Measurements from ENCODE around the gene PRKAR1B.

Gene PRKAR1B

DNA sequence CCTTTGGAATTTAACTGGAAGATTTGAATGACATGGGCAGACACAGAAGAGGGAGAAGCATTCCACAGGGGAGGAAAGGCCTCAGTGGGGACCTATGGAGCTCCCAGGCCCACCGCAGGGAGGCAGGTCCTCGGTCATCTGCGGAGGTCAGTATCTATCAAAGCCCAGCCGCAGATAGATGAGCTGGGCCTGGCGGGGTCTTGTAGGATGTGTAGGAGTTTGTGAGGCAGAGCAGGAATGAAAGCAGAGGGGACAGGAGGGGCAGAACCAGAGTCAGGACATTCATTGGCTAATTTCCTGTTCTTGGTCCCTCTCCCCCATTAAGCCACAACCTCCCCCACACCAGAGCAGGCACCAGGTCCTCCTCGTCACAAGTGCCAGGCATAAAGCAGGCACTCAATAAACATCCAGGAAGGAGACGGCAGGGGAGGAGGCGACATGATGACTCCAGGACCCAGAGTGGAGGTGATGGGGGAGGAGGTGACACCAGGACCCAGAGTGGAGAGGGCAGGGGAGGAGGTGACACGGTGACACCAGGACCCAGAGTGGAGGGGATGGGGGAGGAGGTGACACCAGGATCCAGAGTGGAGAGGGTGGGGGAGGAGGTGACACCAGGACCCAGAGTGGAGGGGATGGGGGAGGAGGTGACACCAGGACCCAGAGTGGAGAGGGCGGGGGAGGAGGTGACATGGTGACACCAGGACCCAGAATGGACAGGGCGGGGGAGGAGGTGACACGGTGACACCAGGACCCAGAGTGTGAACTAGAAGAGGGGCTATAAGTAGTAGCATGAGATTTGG, 123.7 kb downstream of the PRKAR1B start:
- H3K27me3 ChIP-seq (ENCODE audit: insufficient read depth, poor library complexity, severe bottlenecking) = no peaks in the 10 kb centered on the region
- no peaks in the 10 kb centered on the region for H3K9me3 ChIP-seq (ENCODE audit: severe bottlenecking)
- ATAC-seq (ENCODE audit: low read depth) = no peak; the same call in 2 of the 3 replicates
- H3K27ac ChIP-seq (ENCODE audit: poor library complexity, severe bottlenecking) = peak overlapping the region; percentile 3
- TF ChIP-seq, protein P1, sequence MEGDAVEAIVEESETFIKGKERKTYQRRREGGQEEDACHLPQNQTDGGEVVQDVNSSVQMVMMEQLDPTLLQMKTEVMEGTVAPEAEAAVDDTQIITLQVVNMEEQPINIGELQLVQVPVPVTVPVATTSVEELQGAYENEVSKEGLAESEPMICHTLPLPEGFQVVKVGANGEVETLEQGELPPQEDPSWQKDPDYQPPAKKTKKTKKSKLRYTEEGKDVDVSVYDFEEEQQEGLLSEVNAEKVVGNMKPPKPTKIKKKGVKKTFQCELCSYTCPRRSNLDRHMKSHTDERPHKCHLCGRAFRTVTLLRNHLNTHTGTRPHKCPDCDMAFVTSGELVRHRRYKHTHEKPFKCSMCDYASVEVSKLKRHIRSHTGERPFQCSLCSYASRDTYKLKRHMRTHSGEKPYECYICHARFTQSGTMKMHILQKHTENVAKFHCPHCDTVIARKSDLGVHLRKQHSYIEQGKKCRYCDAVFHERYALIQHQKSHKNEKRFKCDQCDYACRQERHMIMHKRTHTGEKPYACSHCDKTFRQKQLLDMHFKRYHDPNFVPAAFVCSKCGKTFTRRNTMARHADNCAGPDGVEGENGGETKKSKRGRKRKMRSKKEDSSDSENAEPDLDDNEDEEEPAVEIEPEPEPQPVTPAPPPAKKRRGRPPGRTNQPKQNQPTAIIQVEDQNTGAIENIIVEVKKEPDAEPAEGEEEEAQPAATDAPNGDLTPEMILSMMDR (IDR thresholded peaks at IDR 0.05; ENCODE audit: poor library complexity, severe bottlenecking) = no peak
- H3K36me3 ChIP-seq (ENCODE audit: low read depth) = no peaks in the 10 kb centered on the region
- H3K4me3 ChIP-seq (ENCODE audit: severe bottlenecking) = no peak overlapping the region
- DNase-seq (ENCODE audit: low spot score) = peak; percentile 37
- peaks cover 7% of the 10 kb centered on the region for H3K4me1 ChIP-seq (ENCODE audit: insufficient read depth, poor library complexity, severe bottlenecking)

DNA sequence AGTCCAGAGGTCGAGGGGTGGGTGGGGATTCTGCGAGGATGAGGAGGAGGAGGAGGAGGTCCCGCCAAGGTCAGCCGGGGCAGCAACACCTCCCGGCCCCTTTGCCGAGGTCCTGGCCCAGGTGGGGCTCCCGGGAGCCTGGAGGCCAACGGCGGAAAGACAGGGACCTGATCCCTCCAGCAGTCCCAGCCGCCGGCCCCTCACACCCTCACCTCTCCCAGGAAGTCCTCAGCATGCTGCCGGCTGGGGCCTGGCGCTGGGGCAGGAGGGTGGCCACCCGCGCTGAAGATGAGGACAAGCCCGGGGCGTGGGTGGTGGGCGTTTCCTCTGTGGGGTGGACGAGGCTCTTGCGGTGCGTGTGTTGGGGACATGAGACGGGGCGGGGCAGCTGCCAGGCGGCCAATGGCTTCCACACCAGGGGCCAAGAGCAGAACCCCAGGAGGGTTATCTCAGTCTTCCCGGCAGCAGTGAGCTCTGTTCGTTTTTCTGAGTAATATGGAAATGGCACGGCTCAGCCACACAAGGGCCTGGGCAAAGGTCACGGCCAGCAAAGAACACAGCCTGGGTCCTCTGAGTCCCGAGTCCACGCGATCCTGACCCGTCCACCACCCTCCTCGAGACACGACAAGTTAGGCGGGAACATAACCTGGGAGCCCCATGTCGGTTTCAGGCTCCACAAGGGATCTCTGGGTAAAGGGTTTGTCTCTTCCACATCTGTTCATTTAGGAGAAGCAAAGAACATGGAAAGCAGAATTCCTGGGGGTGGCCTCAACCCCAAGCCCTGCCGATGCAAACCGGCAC, 124.5 kb downstream of the PRKAR1B start:
- Histone ChIP-seq H3K4me1 (ENCODE audit: insufficient read depth, poor library complexity, severe bottlenecking) (peaks cover 7% of the 10 kb centered on the region), H3K36me3 (ENCODE audit: low read depth) (no peaks in the 10 kb centered on the region), H3K9me3 (ENCODE audit: severe bottlenecking) (no peaks in the 10 kb centered on the region), H3K27me3 (ENCODE audit: insufficient read depth, poor library complexity, severe bottlenecking) (no peaks in the 10 kb centered on the region), H3K4me3 (ENCODE audit: severe bottlenecking) (no peak overlapping the region), H3K27ac (ENCODE audit: poor library complexity, severe bottlenecking) (no peak overlapping the region)
- TF ChIP-seq, protein P1 (IDR thresholded peaks at IDR 0.05; ENCODE audit: poor library complexity, severe bottlenecking) = no peak
- no peak for ATAC-seq (ENCODE audit: low read depth)
- peak; percentile 67 for DNase-seq (ENCODE audit: low spot score)

DNA sequence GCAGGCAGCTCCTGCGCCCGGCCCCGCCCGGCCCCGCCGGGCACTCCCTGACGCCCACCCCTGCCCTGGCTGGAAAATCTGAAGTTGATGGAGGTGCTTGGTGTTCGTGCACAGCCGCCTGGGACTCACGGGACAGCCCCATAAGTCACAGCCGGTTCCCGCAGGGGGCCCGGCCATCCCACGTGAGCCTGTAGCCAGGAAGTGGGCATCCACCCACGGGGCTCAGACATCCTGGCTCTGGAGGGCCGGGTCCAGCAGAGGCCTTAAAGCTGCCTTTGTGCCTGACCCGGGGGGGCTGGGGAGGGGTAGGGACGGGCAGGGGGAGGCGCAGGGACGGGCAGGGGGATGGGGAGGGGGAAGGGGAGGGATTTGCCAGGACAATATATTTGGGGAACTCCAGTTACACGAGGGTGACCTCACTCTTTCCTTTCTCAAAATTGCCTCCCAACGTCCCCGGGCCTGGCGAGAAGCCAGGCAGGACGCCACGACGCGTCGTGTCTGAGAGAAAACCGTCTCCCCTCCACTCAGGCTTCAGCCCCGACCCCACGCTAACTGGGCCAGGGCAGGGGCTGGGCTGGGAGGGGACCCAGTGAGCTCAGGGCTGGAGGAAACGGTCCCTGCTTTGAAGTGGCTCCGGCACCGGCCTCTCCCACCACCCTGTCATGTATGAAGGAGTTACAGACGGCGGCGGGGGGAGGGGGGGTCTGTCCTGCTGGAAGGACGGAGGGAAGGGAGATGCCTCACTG, 125.3 kb downstream of the PRKAR1B start:
- DNase-seq (ENCODE audit: low spot score) = peak; percentile 61
- H3K27me3 ChIP-seq (ENCODE audit: insufficient read depth, poor library complexity, severe bottlenecking) = no peaks in the 10 kb centered on the region
- no peak overlapping the region for H3K27ac ChIP-seq (ENCODE audit: poor library complexity, severe bottlenecking)
- peaks cover 7% of the 10 kb centered on the region for H3K4me1 ChIP-seq (ENCODE audit: insufficient read depth, poor library complexity, severe bottlenecking)
- H3K9me3 ChIP-seq (ENCODE audit: severe bottlenecking) = no peaks in the 10 kb centered on the region
- H3K4me3 ChIP-seq (ENCODE audit: severe bottlenecking) = no peak overlapping the region
- ATAC-seq (ENCODE audit: low read depth) = no peak
- TF ChIP-seq, protein P1 (IDR thresholded peaks at IDR 0.05; ENCODE audit: poor library complexity, severe bottlenecking) = no peak
- no peaks in the 10 kb centered on the region for H3K36me3 ChIP-seq (ENCODE audit: low read depth)

DNA sequence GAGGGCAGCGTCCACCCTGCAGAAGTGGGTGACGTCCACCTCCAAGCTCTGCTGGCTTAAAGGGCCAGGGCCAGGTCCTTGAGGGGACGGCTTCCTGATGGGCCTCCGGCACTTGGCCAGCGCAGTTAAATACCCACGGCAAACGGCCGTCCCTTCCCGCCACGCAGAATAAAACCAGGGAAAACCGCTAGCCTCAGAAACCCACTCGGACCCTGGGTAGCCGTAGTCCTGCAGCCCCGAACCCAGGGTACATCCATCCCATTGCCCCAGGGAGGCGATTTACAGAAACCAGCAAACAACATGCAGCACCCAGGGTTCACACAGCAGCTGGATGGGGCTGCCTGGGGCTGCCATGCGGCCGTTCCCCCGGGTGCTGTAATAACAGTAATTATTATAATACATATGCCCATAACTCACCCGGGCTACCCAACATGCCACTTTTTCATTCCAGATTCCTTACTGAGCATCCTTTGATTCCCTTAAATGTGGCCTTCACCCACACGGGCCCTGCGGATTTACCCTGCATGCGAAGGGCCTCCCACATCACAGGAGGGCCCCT, 126.0 kb downstream of the PRKAR1B start:
- H3K27ac ChIP-seq (ENCODE audit: poor library complexity, severe bottlenecking) = no peak overlapping the region
- TF ChIP-seq, protein P1 (IDR thresholded peaks at IDR 0.05; ENCODE audit: poor library complexity, severe bottlenecking) = no peak
- no peaks in the 10 kb centered on the region for H3K27me3 ChIP-seq (ENCODE audit: insufficient read depth, poor library complexity, severe bottlenecking)
- H3K4me3 ChIP-seq (ENCODE audit: severe bottlenecking) = no peak overlapping the region
- no peaks in the 10 kb centered on the region for H3K9me3 ChIP-seq (ENCODE audit: severe bottlenecking)
- peaks cover 7% of the 10 kb centered on the region for H3K4me1 ChIP-seq (ENCODE audit: insufficient read depth, poor library complexity, severe bottlenecking)
- no peak for ATAC-seq (ENCODE audit: low read depth)
- H3K36me3 ChIP-seq (ENCODE audit: low read depth) = no peaks in the 10 kb centered on the region; the same call in 1 of the 2 replicates
- DNase-seq (ENCODE audit: low spot score) = peak; percentile 39

Data from RWPE2 (cell line).